Measurements from ENCODE around the gene SPRN.
A peak's percentile ranks its signal among the peaks of the same experiment; 100 is the strongest.
"Not testable (repeated sequence)": the region's sequence is repeated elsewhere in the genome, so short reads cannot be mapped to it uniquely, and the experiment has no call there.

Gene SPRN

DNA sequence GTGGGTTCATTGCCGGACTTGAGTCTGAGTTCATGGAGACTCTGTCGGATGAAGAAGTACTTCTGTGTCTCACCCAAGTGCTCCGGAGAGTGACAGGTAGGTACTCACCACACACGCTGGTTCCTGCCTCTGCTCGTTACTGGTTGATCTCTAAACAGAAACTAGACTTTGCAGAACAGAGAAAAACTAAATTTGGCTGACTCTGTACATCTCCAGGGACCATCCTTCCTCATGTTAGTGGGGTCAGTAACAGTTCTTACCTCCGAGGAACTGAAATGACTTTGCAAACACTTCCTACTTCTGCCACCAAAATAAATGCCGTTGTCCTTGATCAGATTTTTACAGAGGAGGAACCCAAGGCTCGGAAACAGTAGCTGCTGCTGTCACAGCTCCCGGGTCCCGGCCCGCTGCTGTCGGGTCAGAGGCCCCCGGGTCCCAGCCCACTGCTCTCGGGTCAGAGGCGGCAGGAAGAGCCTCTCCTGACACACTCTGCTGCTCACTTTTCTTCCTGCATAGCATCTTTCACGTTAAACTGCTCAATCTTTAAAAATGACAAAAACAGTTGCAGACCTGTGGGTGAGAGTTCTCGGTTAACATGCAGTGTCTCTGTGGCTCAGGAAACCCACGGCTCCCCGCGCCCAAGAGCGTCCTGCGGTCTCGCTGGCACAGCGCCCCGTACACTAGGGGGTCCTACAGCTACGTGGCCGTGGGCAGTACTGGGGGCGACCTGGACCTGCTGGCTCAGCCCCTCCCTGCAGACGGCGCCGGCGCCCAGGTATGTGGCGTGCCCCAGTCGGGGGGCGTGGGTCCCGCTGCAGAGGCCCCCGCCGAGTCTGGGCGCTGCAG, 35.2 kb downstream of the SPRN start:
- peak overlapping the region; percentile 53 for H3K4me3 ChIP-seq (replicated peaks; ENCODE audit: insufficient read depth, low read length)
- peak overlapping the region; percentile 75 for H3K27ac ChIP-seq (replicated peaks)
- DNase-seq (ENCODE audit: low read depth in 1 of 2, low spot score in 1 of 2): peak; percentile 61 to 71
- TF ChIP-seq POLR2AphosphoS5 (IDR thresholded peaks at IDR 0.05; ENCODE audit: low read depth) (peak; percentile 53; the same call in 1 of the 2 replicates), SPI1 (IDR thresholded peaks at IDR 0.05; ENCODE audit: borderline replicate concordance, low read depth) (peak; percentile 44; the same call in 1 of the 2 replicates), GABPA (IDR thresholded peaks at IDR 0.05; ENCODE audit: low read depth) (peak; percentile 35; the same call in 1 of the 2 replicates)
- TF ChIP-seq, protein P1, sequence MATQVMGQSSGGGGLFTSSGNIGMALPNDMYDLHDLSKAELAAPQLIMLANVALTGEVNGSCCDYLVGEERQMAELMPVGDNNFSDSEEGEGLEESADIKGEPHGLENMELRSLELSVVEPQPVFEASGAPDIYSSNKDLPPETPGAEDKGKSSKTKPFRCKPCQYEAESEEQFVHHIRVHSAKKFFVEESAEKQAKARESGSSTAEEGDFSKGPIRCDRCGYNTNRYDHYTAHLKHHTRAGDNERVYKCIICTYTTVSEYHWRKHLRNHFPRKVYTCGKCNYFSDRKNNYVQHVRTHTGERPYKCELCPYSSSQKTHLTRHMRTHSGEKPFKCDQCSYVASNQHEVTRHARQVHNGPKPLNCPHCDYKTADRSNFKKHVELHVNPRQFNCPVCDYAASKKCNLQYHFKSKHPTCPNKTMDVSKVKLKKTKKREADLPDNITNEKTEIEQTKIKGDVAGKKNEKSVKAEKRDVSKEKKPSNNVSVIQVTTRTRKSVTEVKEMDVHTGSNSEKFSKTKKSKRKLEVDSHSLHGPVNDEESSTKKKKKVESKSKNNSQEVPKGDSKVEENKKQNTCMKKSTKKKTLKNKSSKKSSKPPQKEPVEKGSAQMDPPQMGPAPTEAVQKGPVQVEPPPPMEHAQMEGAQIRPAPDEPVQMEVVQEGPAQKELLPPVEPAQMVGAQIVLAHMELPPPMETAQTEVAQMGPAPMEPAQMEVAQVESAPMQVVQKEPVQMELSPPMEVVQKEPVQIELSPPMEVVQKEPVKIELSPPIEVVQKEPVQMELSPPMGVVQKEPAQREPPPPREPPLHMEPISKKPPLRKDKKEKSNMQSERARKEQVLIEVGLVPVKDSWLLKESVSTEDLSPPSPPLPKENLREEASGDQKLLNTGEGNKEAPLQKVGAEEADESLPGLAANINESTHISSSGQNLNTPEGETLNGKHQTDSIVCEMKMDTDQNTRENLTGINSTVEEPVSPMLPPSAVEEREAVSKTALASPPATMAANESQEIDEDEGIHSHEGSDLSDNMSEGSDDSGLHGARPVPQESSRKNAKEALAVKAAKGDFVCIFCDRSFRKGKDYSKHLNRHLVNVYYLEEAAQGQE (IDR thresholded peaks at IDR 0.05; ENCODE audit: insufficient replicate concordance, low read depth): no peak
- TF ChIP-seq, protein P2, sequence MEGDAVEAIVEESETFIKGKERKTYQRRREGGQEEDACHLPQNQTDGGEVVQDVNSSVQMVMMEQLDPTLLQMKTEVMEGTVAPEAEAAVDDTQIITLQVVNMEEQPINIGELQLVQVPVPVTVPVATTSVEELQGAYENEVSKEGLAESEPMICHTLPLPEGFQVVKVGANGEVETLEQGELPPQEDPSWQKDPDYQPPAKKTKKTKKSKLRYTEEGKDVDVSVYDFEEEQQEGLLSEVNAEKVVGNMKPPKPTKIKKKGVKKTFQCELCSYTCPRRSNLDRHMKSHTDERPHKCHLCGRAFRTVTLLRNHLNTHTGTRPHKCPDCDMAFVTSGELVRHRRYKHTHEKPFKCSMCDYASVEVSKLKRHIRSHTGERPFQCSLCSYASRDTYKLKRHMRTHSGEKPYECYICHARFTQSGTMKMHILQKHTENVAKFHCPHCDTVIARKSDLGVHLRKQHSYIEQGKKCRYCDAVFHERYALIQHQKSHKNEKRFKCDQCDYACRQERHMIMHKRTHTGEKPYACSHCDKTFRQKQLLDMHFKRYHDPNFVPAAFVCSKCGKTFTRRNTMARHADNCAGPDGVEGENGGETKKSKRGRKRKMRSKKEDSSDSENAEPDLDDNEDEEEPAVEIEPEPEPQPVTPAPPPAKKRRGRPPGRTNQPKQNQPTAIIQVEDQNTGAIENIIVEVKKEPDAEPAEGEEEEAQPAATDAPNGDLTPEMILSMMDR (IDR thresholded peaks at IDR 0.05; ENCODE audit: insufficient read depth, low read length): no peak
- no peaks in the 10 kb centered on the region for H3K27me3 ChIP-seq (ENCODE audit: insufficient read depth, poor library complexity, severe bottlenecking)

DNA sequence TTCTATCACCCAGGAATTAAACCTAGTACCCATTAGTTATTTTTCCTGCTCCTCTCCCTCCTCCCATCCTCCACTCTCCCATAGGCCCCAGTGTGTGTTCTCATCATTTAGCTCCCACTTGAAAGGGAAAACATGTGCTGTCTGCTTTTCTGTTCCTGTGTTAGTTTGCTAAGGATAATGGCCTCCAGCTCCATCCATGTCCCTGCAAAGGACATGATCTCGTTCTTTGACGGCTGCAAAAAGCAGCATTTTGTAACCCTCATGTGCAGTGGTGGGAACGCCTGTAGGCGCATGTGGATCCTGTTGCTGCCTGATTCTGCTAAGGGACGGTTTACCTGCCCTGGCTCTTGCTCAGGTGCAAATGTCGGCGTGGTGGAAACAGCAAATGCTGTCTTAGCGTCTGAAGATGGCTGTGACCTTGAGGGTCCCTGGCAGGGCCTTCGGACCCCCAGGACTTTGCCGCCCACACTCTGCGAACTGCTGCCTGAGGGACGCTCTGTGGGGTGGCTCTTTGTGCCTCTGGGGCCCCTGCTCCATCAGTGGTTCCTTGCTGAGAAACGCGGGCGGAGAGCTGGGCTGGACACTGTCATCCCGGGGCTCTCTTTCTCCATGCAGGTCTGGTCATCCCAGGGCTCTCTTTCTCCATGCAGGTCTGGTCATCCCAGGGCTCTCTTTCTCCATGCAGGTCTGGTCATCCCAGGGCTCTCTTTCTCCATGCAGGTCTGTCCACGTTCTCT, 36.0 kb downstream of the SPRN start:
- Histone ChIP-seq H3K4me3 (replicated peaks; ENCODE audit: insufficient read depth, low read length) (peak overlapping the region; percentile 53), H3K27me3 (ENCODE audit: insufficient read depth, poor library complexity, severe bottlenecking) (no peaks in the 10 kb centered on the region), H3K27ac (replicated peaks) (peak overlapping the region; percentile 75)
- TF ChIP-seq, protein P2 (IDR thresholded peaks at IDR 0.05; ENCODE audit: insufficient read depth, low read length): no peak
- TF ChIP-seq POLR2AphosphoS5 (IDR thresholded peaks at IDR 0.05; ENCODE audit: low read depth): peak; percentile 74
- TF ChIP-seq, protein P1 (IDR thresholded peaks at IDR 0.05; ENCODE audit: insufficient replicate concordance, low read depth): peak; percentile 61
- TF ChIP-seq GABPA (IDR thresholded peaks at IDR 0.05; ENCODE audit: low read depth): peak; percentile 80
- no peak for TF ChIP-seq SPI1 (IDR thresholded peaks at IDR 0.05; ENCODE audit: borderline replicate concordance, low read depth)
- DNase-seq (ENCODE audit: low read depth in 1 of 2, low spot score in 1 of 2): peak; percentile 54 to 79

DNA sequence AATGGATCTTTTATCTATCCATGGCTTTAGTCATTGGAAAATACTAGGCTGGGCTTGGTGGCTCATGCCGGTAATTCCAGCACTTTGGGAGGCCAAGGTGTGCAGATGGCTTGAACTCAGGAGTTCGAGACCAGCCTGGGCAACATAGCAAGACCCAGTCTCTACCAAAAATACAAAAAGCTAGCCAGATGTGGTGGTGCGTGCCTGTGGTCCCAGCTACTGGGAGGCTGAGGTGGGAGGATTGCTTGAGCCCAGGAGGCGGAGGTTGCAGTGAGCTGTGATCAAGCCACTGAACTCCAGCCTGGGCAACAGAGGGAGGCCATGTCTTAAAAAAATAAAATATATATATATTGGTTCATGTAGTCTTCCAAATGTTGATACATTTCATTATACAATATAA, 37.5 kb downstream of the SPRN start:
- not testable (repeated sequence) for H3K4me3 ChIP-seq (replicated peaks; ENCODE audit: insufficient read depth, low read length); H3K27me3 ChIP-seq (ENCODE audit: insufficient read depth, poor library complexity, severe bottlenecking); H3K27ac ChIP-seq (replicated peaks); DNase-seq (ENCODE audit: low read depth in 1 of 2, low spot score in 1 of 2)

DNA sequence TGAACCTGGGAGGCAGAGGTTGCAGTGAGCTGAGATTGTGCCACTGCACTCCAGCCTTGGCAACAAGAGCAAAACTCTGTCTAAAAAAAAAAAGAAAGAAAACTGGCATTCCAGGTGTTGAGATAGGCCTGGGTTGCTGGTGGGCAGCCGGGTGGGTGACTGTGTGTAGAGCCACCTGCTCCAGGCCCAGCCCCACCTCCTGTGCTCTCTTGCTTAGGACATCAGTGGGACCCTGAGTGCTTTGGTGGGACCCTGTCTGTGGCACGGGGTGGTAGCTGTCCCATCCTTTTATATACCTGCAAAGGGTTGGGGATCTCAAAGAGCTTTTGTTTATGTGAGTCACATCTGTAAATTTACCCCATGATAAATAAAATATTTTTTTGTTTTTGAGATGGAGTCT, 39.2 kb downstream of the SPRN start:
- no peak overlapping the region for H3K4me3 ChIP-seq (replicated peaks; ENCODE audit: insufficient read depth, low read length)
- TF ChIP-seq, protein P2 (IDR thresholded peaks at IDR 0.05; ENCODE audit: insufficient read depth, low read length): no peak
- TF ChIP-seq POLR2AphosphoS5 (IDR thresholded peaks at IDR 0.05; ENCODE audit: low read depth): no peak
- TF ChIP-seq, protein P1 (IDR thresholded peaks at IDR 0.05; ENCODE audit: insufficient replicate concordance, low read depth): no peak
- TF ChIP-seq GABPA (IDR thresholded peaks at IDR 0.05; ENCODE audit: low read depth): no peak
- TF ChIP-seq SPI1 (IDR thresholded peaks at IDR 0.05; ENCODE audit: borderline replicate concordance, low read depth): no peak
- H3K27ac ChIP-seq (replicated peaks): no peak overlapping the region

More for the DNA sequence above, 39.2 kb downstream of the SPRN start:
- H3K27me3 ChIP-seq (ENCODE audit: insufficient read depth, poor library complexity, severe bottlenecking): no peaks in the 10 kb centered on the region
- no peak for DNase-seq (ENCODE audit: low read depth in 1 of 2, low spot score in 1 of 2)
